HG02970 (cell line): ENCODE measurements around the gene NUP54.

Experiments used
- ATAC-seq: cut with Tn5 transposase; IDR thresholded peaks from one replicate; pipeline ENCODE4 v1.9.1; 2021; ENCODE audit warnings: mild to moderate bottlenecking, moderate library complexity, moderate number of reproducible peaks; ENCODE audit not compliant: unreplicated experiment, low FRiP score

The NUP54 gene, protein sequence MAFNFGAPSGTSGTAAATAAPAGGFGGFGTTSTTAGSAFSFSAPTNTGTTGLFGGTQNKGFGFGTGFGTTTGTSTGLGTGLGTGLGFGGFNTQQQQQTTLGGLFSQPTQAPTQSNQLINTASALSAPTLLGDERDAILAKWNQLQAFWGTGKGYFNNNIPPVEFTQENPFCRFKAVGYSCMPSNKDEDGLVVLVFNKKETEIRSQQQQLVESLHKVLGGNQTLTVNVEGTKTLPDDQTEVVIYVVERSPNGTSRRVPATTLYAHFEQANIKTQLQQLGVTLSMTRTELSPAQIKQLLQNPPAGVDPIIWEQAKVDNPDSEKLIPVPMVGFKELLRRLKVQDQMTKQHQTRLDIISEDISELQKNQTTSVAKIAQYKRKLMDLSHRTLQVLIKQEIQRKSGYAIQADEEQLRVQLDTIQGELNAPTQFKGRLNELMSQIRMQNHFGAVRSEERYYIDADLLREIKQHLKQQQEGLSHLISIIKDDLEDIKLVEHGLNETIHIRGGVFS

DNA sequence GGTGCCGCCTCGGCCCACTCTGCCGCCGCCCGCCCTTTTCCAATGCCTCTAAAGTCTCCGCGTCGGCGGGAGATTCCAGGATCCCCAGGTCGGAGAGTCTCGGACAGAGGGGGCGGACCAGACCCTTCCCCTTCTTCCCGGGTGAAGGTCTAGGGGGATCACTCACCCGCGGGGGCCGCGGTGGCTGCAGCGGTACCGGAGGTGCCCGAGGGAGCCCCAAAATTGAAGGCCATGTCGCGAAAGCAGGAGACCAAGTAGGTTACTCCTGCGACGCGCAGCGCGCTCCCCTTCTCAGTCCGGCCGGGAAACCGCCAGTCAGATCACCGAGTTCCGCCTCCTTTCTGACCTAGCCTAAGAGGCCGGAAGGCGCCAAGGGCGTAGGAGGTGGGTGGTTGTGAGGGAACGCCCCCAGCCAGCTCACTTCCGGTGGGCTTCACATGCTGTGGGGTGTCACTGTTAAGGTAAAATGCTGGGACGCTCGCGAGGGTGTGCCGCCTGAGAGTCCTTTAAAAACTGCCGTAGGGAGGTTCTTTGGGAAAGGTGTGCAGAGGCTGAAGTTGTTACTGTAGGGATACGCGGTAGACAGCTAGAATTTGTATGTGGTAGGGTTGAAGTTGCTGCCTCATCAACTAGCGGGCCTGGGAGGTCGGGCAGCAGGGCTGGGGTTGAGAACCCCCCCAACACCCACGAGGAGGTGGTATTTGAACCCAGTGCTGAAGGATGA is at the start of gene NUP54:
Gene NUP54, minus strand, starts transcription at position 256 of the 724 bp plus-strand sequence. Its CDS starts 23 bp downstream, at position 233.
- ATAC-seq: peak; percentile 97

DNA sequence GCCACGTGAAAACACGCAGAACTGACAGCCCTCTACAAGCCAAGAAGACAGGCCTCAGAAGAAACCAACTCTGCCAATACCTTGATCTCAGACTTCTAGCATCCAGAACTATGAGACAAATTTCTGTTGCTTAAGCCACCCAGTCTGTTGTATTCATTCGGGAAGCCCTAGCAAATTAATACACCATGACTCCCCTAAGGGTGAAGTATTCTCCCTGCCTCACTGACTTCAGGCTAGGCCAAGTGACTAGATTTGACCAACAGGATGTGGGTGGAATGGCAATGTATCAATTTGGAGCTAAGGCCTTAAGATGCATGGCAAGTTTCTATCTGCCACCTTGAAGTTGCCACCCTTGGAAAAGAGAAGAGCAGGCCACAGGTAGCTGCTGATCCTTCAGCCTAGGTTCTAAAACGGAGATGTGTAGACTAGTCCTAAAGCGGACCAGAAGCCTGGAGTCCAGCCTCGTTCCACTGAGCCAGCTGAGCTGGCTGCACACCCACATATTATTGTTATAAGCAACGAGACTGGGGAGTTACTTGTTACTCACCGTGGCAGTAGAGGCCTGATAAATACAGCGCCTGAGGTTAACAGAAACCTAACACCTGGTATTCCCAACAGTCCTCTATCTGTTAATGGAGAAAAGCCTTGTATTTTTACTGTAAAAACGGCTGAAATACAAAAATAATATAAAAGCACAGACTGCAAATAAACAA is 49.0 kb upstream of the NUP54 start:
- ATAC-seq: no peak

DNA sequence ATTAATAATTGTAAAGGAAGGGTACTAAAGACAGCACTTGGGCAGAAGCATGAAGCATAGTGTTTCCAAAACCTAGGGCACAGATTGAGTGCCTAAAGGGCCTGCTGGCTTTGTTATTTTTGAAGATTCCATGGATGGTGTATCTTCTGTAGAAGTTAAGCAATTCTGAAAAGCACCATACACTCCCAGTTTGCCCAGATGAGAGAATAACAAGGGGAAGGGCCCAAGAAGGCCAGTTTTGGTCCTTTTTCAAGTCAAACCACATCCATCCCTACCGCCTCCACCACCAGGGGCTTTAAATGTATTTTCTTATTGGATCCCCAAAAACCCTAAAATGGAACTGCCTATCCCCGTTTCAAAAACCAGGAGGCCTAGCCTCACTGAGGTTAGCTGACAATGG is 48.2 kb upstream of the NUP54 start:
- no peak for ATAC-seq

DNA sequence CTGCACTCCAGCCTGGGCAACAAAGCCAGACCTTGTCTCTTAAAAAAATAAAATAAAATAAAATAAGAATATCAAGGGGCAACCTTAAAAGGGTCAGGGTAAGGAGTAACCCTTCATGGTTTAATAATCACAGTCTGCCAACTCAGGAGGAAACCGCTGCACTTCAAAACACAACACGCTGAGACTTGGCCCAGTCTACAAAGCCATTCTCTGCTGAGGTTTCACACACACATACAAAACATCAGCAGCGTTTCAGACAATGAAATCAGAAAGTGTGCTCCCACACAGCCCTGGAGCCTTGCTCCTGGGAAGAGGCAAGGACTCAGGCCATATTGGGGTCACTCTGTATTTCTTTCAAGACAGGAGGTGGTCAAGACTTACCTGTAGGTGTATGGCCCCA is 47.1 kb upstream of the NUP54 start:
- ATAC-seq: no peak

GRCh38 chr4:76194325-76194724 is 46.1 kb upstream of the NUP54 start:
- ATAC-seq: no peak

DNA sequence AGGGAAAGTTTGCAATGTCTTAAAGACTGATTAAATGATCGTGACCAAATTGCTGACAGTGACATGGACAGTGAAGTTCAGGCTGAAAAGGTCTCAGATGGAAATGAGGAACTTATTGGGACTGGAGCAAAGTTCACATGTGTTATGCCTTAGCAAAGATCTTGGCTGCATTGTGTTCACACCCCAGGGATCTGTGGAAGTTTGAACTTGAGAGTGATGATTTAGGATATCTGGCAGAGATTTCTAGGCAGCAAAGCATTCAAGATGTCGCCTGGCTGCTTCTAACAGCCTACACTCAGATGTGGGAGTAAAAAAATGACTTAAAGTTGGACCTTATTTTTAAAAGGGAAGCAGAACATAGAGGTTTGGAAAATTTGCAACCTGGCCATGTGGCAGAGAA is 44.0 kb upstream of the NUP54 start:
- no peak for ATAC-seq

DNA sequence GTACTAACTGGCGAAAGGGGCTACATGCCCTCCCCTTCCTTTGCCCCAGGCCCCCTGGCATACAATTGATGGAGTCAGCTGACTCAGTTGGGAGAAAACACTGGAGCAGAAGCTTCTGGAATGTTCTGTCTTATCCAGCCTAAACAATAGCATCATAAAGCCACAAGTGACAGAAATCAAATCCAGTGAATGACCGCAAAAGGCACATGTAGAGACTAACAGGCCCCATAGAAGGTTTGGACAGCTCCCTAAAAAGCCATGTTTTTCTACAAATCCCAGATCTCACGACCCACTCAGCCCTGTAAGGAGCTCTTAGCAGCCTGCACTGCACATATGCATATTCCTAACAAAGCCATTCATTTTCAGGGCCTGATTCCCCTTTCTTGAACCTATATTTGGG is 40.4 kb upstream of the NUP54 start:
- no peak for ATAC-seq

DNA sequence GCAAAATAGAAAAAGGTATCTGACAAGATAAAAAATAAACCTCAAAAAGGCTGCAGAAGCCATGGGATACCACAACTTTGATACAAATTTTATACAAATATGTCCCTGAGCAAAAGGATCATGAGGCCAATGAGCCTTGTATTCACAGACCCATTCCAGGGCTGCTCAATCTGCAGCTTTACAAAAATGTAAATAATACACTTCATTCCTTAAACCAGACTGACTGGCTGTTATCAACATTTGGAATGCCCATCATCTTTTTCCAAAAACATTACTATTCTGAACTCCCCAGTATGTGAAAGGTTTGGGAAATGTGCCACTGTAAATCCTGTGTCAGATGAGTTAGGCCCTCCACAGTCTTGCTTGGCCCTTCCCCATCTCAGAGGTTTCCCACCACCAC is 40.0 kb upstream of the NUP54 start:
- ATAC-seq: no peak

- ATAC-seq: no peak
Measured at GRCh38 chr4:76187152-76187551, 39.0 kb upstream of the NUP54 start.

DNA sequence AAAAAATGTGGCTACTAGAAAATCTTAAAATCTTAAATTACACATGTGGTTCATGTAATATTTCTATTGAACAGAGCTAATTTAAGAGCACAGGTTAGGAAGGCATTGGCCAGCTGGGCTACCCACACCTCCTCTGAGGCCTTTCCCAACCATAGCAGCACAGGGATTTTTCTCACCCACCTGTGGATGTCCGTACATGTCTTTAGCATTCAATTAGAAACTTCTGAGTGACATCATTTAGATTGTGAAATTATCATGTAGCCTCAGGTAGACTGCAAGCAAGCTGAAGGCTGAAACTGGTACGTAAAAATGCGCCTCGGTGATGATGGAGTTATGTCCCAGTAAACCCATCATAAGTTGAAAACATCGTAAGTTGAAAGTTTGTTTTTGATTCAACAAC is 34.3 kb upstream of the NUP54 start:
- ATAC-seq: no peak

DNA sequence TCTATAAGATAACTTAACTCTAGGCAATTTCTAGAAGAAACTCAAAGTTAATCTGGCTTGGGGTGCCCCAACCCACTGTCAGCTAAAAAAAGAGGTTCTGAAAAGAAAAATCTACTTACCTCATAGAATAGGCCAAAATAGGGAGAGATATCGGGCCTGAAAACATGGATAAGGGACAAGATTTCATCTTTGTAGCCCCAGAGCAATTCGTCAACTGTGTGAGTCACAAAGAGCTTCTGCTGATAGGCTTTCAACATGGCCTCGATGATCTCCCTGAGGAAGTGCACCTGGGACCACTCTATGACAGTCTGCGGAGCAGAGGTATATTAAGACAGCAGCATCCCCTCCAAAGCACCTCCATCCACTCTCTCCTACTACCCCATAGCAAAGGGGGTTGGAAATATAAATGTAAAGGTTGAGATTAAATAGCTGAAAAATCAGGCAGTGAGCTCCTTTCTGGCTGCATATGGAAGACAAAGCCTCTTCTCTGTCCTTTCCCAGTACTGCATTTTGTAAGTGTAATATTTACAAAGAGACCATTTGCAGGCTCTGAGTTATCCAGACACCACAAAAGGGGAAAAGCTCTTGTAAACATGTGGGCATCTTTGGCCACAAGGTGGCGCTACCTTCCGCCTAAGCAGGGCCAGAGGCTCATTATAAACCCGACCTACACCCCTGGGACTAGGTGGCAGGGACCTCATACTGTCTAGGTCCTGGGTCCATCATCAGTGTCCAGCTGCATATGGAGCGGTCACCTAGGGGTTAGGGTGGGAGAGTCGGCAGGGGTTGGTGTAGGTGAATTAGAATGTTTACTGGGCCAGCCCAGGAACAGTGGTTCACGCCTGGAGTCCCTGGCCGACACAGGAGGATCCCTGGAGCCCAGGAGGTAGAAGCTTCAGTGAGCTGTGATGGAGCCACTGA is 31.5 kb upstream of the NUP54 start:
- ATAC-seq: no peak

- no peak for ATAC-seq
Measured at GRCh38 chr4:76178296-76178695, 30.1 kb upstream of the NUP54 start.

GRCh38 chr4:76177709-76178108 is 29.5 kb upstream of the NUP54 start:
- ATAC-seq: no peak

GRCh38 chr4:76175336-76175735 is 27.1 kb upstream of the NUP54 start:
- no peak for ATAC-seq

GRCh38 chr4:76174216-76174615 is 26.0 kb upstream of the NUP54 start:
- ATAC-seq: no peak

DNA sequence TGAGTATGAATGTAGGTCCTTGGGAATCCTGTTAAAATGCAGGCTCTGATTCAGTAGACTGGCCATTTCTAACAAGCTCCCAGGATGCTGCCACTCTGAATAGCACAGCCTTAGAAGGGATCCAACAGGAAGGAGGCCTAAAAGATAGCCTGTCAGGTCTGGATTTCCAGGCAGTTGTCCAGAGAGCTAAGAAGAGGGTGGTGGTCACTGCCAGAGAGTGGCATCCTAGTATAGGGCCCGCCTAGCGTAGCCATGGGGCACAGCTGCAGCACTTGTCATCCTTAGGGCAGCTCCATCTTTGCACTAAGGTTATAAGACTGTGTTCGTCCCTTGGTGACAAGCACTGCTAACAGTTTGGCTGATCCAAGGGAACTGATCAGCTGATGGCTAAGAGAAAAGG is 20.5 kb upstream of the NUP54 start:
- no peak for ATAC-seq

DNA sequence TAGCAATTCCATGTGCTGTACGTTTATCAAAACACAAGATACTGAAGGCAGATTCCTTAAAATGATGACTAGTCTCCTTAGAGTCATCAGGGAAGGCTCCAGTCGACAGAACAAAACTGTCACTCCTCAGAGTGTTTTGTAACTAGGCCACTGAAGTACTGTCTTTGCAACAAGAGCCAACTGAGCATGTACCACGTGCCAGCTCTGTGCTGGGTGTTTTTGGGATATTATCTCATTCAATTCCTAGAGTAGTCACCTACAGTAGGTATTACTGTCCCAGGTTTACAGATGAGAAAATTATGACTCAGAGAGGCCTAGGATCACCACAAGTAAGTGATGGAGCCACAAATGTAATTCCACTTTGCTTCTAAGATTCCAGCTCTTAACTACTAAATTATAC is 18.3 kb upstream of the NUP54 start:
- ATAC-seq: no peak

DNA sequence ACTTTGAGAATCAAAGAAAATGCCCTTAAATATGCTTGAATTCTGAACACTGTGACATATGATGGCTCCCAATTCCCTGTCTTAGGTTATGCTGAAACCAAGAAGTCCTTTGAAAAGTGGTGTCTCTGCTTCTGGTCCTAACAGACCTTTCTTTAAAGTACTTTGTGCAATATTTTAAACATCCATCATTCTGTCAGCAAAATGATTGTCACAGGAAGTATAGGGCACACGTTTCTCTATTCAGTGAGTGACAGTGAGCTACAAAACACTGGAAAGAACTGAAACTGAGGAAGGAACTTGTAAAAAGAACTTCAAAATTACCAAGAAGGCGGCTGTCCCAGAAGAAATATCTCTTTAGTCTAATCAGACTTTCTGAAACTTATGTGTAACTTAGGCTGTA is 12.2 kb upstream of the NUP54 start:
- ATAC-seq: no peak

DNA sequence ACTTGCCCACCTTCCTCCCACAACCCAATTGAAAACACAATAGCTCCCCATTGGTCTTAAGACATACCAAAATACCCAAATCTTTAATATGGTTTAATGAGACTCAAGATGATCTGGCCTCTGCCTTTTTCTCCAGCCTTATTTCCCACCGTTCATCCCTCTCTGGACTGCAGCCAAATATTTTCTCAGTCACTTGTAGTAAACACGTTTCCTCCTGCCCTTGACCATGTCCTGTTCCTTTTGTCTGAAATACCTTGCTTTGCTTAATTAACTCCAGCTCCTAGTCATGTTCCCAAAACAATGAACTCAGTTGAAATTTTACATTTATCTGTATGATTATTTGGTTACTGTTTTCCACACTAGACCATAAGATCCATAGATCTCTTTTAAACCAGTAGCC is 8.4 kb upstream of the NUP54 start:
- no peak for ATAC-seq

DNA sequence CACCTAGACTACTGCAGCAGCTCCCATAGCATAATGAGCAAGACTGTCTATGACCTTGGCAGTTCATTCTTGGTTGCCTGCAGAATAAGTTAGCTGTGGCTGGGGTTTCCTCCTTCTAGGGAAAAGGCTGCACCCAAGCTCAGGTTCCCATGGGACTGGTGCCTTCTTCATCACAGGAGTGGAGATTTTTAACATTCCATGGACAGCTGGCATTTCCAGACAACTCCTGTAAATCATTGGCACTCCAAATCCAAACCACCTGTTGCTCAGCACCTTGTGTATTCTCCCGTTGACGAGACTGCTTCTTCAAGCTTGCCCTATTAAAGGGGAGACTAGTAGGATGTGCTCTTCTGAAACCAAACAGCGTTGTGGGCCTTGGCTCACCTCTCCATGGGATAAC is 7.8 kb upstream of the NUP54 start:
- ATAC-seq: no peak
